Ascending aorta (tissue), 2 donors: ENCODE measurements around the gene KCNMA1. TPM values are rescaled to one million over a fixed set of nuclear protein-coding genes. Genes with fewer than 3 reads are reported as not detected.

ENCODE experiments used
- DNase-seq, 2 donors: peaks; one replicate each; pipeline ENCODE4 v3.0.0-alpha.2; 2019; ENCODE audit warnings: low spot score in 2 of 2
- H3K27ac ChIP-seq, 2 donors: fragments of 200-600 bp; sonication (generic); one replicate each; pipeline ENCODE4 v1.5.1; 2016 to 2017; ENCODE audit warnings: mild to moderate bottlenecking in 1 of 2
- H3K27me3 ChIP-seq: fragments of 200-600 bp; sonication (generic); one replicate; pipeline ENCODE4 v1.5.1; 2017
- H3K36me3 ChIP-seq, 2 donors: fragments of 200-600 bp; sonication (generic); one replicate each; pipeline ENCODE4 v1.5.1; 2016
- H3K4me1 ChIP-seq, 2 donors: fragments of 200-600 bp; sonication (generic); one replicate each; pipeline ENCODE4 v1.5.1; 2016 to 2017; ENCODE audit warnings: mild to moderate bottlenecking in 1 of 2
- H3K4me3 ChIP-seq, 2 donors: fragments of 200-600 bp; sonication (generic); one replicate each; pipeline ENCODE4 v1.5.1; 2016 to 2017; ENCODE audit warnings: mild to moderate bottlenecking in 1 of 2
- H3K9me3 ChIP-seq, 2 donors: fragments of 200-600 bp; sonication (generic); one replicate each; pipeline ENCODE4 v1.5.1; 2016
- intact Hi-C: fragments of 100-400 bp; cut with DNase I; formaldehyde crosslinking; loops from one replicate; pipeline ENCODE4 v1.15.1; 2023
- total RNA-seq: library from RNA; depleted of rRNA; stranded (reverse); fragments of >200 nt; gene quantifications from one replicate; pipeline ENCODE4 v1.1.0, GENCODE V29; 2016
- TF ChIP-seq, protein P1 (sequence below), 3 experiments: fragments of 200-600 bp in 2 of 3; fragments of 450-650 bp in 1 of 3; sonication (generic) in 2 of 3; IDR thresholded peaks; one replicate each; pipeline ENCODE4 v1.5.1; 2016 to 2019; ENCODE audit warnings: antibody characterized with exemption in 3 of 3, mild to moderate bottlenecking in 1 of 3, moderate library complexity in 1 of 3

The KCNMA1 gene
- total RNA-seq, 1 donor from 2014 or later: 28.6 TPM

DNA sequence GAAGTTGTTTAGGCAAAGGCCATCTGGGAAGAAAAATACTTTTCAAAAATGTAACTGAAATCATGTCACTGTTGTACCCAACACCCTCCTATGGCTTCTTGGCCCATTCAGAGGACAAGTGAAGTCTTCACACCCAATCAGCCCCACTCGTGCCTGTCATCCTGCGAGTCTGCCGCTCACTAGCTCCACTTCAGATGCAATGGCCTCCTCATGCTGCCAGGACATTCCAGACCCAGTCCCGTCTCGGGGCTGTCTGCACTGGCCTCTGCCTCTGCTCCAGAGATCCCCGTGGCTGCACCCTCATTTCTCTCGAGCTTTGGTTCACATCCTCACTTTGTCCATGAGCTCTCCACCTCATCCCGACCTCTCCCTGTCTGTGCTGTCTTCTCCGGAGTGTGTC lies 227.1 kb downstream of the KCNMA1 start:
- intact Hi-C loops: loop anchor here (10.0 kb wide), 1 partner anchor 396 kb away; no protein-coding TSS in a partner anchor
- H3K27ac ChIP-seq: peak overlapping the region in 1 of 2 donors; percentile 28

GRCh38 chr10:77409697-77410471 lies 227.7 kb downstream of the KCNMA1 start:
- intact Hi-C loops: loop anchor here (10.0 kb wide), 1 partner anchor 395 kb away; no protein-coding TSS in a partner anchor
- no peak for DNase-seq
- H3K27me3 ChIP-seq: no peaks in the 10 kb centered on the region
- no peaks in the 10 kb centered on the region for H3K36me3 ChIP-seq
- no peaks in the 10 kb centered on the region for H3K9me3 ChIP-seq
- TF ChIP-seq, protein P1, sequence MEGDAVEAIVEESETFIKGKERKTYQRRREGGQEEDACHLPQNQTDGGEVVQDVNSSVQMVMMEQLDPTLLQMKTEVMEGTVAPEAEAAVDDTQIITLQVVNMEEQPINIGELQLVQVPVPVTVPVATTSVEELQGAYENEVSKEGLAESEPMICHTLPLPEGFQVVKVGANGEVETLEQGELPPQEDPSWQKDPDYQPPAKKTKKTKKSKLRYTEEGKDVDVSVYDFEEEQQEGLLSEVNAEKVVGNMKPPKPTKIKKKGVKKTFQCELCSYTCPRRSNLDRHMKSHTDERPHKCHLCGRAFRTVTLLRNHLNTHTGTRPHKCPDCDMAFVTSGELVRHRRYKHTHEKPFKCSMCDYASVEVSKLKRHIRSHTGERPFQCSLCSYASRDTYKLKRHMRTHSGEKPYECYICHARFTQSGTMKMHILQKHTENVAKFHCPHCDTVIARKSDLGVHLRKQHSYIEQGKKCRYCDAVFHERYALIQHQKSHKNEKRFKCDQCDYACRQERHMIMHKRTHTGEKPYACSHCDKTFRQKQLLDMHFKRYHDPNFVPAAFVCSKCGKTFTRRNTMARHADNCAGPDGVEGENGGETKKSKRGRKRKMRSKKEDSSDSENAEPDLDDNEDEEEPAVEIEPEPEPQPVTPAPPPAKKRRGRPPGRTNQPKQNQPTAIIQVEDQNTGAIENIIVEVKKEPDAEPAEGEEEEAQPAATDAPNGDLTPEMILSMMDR (IDR thresholded peaks at IDR 0.05): no peak
- H3K4me1 ChIP-seq: peaks cover 13 to 69% of the 10 kb centered on the region in 2 donors
- no peak overlapping the region for H3K4me3 ChIP-seq
- peak overlapping the region in 1 of 2 donors; percentile 28 for H3K27ac ChIP-seq

More for the DNA sequence above, 227.1 kb downstream of the KCNMA1 start:
- Histone ChIP-seq H3K36me3 (no peaks in the 10 kb centered on the region), H3K4me1 (peaks cover 17 to 74% of the 10 kb centered on the region in 2 donors), H3K27me3 (no peaks in the 10 kb centered on the region), H3K4me3 (no peak overlapping the region), H3K9me3 (no peaks in the 10 kb centered on the region)
- DNase-seq: no peak
- TF ChIP-seq, protein P1 (IDR thresholded peaks at IDR 0.05): no peak

DNA sequence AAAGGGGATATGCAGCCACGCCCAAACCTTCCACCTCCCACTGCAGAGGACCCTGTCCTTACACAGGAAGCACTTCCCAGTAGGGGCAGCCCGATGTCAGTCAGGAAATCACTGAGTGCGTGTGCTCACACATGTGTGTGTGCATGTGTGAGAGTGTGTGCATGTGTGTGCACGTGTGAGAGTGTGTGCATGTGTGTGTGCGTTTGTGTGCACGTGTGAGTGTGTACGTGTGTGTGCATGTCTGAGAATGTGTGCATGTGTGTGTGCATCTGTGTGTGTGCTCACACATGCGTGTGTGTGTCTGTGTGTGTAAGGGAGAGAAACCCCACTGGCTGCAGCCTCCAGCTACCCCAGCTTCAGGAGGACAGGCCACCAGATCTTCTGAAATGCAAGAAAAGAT lies 229.3 kb downstream of the KCNMA1 start:
- peaks cover 0 to 6% of the 10 kb centered on the region in 2 donors for H3K36me3 ChIP-seq
- TF ChIP-seq, protein P1 (IDR thresholded peaks at IDR 0.05): no peak
- no peaks in the 10 kb centered on the region for H3K9me3 ChIP-seq
- no peak for DNase-seq
- H3K27me3 ChIP-seq: no peaks in the 10 kb centered on the region
- no peak overlapping the region for H3K4me3 ChIP-seq
- intact Hi-C loops: no loop called here
- no peak overlapping the region for H3K27ac ChIP-seq
- peaks cover 13 to 54% of the 10 kb centered on the region in 2 donors for H3K4me1 ChIP-seq

DNA sequence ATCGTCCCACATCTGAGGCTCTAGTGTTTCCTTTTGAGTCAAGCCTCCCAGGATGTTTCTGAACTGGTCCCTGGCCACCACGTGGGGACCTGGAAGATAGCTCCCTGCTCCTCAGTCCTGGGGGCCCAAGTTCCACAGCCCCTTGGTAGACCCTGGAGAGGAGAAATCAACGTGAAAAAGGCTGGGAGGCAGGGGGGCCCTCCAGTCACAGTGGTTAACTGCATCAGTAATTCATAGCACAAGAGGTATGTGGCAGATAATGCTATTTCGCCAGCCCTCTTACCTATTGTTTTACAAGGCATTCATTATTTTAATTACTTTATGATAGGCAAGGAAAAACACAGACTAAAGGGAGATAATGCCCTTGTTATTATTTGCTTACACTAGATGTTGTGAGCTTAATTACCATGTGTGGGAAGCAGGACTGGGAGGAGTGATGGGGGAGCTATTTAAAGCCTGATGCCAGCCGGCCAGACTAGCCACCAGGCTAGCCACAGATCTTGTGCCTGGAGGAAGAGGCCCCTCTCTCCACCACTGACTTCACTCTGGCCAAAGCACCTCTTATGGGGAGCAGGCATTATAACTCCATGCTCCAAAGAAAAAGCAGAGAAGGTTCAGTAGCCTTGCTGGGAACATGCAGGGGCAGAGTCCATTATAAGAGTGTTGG lies 230.7 kb downstream of the KCNMA1 start:
- H3K4me3 ChIP-seq: no peak overlapping the region
- intact Hi-C loops: no loop called here
- peak overlapping the region; percentile 79 to 80 for H3K27ac ChIP-seq
- no peak for DNase-seq
- TF ChIP-seq, protein P1 (IDR thresholded peaks at IDR 0.05): no peak
- no peaks in the 10 kb centered on the region for H3K9me3 ChIP-seq
- peaks cover 13 to 44% of the 10 kb centered on the region in 2 donors for H3K4me1 ChIP-seq
- peaks cover 0 to 12% of the 10 kb centered on the region in 2 donors for H3K36me3 ChIP-seq
- no peaks in the 10 kb centered on the region for H3K27me3 ChIP-seq

GRCh38 chr10:77405771-77406241 lies 231.8 kb downstream of the KCNMA1 start:
- no peaks in the 10 kb centered on the region for H3K9me3 ChIP-seq
- peak overlapping the region; percentile 79 to 80 for H3K27ac ChIP-seq
- intact Hi-C loops: no loop called here
- peaks cover 0 to 12% of the 10 kb centered on the region in 2 donors for H3K36me3 ChIP-seq
- H3K4me1 ChIP-seq: peaks cover 13 to 40% of the 10 kb centered on the region in 2 donors
- no peak overlapping the region for H3K4me3 ChIP-seq
- no peaks in the 10 kb centered on the region for H3K27me3 ChIP-seq
- DNase-seq: peak; percentile 65 to 92
- TF ChIP-seq, protein P1 (IDR thresholded peaks at IDR 0.05): peak in 1 of 3 experiments; percentile 4
